ENCODE data around the gene ESYT3.

The ESYT3 gene

GRCh38 chr3:138461246-138461645 lies 26.8 kb downstream of the ESYT3 start:
- Histone ChIP-seq H3K4me3 (replicated peaks; ENCODE audit: insufficient read depth, low read length) (no peak overlapping the region), H3K27me3 (ENCODE audit: insufficient read depth, poor library complexity, severe bottlenecking) (peaks cover 6% of the 10 kb centered on the region), H3K27ac (replicated peaks) (no peak overlapping the region)
- DNase-seq (ENCODE audit: low read depth in 1 of 2, low spot score in 1 of 2), result no peak
- TF ChIP-seq, protein P1, sequence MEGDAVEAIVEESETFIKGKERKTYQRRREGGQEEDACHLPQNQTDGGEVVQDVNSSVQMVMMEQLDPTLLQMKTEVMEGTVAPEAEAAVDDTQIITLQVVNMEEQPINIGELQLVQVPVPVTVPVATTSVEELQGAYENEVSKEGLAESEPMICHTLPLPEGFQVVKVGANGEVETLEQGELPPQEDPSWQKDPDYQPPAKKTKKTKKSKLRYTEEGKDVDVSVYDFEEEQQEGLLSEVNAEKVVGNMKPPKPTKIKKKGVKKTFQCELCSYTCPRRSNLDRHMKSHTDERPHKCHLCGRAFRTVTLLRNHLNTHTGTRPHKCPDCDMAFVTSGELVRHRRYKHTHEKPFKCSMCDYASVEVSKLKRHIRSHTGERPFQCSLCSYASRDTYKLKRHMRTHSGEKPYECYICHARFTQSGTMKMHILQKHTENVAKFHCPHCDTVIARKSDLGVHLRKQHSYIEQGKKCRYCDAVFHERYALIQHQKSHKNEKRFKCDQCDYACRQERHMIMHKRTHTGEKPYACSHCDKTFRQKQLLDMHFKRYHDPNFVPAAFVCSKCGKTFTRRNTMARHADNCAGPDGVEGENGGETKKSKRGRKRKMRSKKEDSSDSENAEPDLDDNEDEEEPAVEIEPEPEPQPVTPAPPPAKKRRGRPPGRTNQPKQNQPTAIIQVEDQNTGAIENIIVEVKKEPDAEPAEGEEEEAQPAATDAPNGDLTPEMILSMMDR (IDR thresholded peaks at IDR 0.05; ENCODE audit: insufficient read depth, low read length), result no peak
- TF ChIP-seq POLR2AphosphoS5 (IDR thresholded peaks at IDR 0.05; ENCODE audit: low read depth) (no peak), SPI1 (IDR thresholded peaks at IDR 0.05; ENCODE audit: borderline replicate concordance, low read depth) (no peak), GABPA (IDR thresholded peaks at IDR 0.05; ENCODE audit: low read depth) (no peak)
- TF ChIP-seq, protein P2, sequence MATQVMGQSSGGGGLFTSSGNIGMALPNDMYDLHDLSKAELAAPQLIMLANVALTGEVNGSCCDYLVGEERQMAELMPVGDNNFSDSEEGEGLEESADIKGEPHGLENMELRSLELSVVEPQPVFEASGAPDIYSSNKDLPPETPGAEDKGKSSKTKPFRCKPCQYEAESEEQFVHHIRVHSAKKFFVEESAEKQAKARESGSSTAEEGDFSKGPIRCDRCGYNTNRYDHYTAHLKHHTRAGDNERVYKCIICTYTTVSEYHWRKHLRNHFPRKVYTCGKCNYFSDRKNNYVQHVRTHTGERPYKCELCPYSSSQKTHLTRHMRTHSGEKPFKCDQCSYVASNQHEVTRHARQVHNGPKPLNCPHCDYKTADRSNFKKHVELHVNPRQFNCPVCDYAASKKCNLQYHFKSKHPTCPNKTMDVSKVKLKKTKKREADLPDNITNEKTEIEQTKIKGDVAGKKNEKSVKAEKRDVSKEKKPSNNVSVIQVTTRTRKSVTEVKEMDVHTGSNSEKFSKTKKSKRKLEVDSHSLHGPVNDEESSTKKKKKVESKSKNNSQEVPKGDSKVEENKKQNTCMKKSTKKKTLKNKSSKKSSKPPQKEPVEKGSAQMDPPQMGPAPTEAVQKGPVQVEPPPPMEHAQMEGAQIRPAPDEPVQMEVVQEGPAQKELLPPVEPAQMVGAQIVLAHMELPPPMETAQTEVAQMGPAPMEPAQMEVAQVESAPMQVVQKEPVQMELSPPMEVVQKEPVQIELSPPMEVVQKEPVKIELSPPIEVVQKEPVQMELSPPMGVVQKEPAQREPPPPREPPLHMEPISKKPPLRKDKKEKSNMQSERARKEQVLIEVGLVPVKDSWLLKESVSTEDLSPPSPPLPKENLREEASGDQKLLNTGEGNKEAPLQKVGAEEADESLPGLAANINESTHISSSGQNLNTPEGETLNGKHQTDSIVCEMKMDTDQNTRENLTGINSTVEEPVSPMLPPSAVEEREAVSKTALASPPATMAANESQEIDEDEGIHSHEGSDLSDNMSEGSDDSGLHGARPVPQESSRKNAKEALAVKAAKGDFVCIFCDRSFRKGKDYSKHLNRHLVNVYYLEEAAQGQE (IDR thresholded peaks at IDR 0.05; ENCODE audit: insufficient replicate concordance, low read depth), result no peak

DNA sequence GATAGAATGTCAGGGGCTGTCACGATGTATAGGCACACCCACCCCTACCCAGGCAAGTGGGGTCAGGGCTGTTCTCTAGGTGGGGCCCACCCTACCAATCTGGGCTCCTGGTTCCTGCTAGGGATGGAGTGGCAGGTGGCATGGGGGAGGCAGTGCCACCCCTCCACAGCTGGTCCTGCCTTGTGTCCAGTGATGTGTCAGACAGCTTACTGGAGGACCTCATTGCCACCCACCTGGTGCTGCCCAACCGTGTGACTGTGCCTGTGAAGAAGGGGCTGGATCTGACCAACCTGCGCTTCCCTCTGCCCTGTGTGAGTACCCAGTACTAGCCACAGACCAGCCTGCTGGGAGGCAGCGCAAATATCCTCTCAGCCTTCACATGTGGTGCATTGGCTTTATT lies 27.5 kb downstream of the ESYT3 start:
- DNase-seq (ENCODE audit: low read depth in 1 of 2, low spot score in 1 of 2), result no peak
- peaks cover 6% of the 10 kb centered on the region for H3K27me3 ChIP-seq (ENCODE audit: insufficient read depth, poor library complexity, severe bottlenecking)
- TF ChIP-seq, protein P2 (IDR thresholded peaks at IDR 0.05; ENCODE audit: insufficient replicate concordance, low read depth), result no peak
- TF ChIP-seq GABPA (IDR thresholded peaks at IDR 0.05; ENCODE audit: low read depth), result no peak
- TF ChIP-seq SPI1 (IDR thresholded peaks at IDR 0.05; ENCODE audit: borderline replicate concordance, low read depth), result no peak
- TF ChIP-seq, protein P1 (IDR thresholded peaks at IDR 0.05; ENCODE audit: insufficient read depth, low read length), result no peak
- no peak for TF ChIP-seq POLR2AphosphoS5 (IDR thresholded peaks at IDR 0.05; ENCODE audit: low read depth)
- no peak overlapping the region for H3K27ac ChIP-seq (replicated peaks)
- no peak overlapping the region for H3K4me3 ChIP-seq (replicated peaks; ENCODE audit: insufficient read depth, low read length)

- Histone ChIP-seq H3K4me3 (replicated peaks; ENCODE audit: insufficient read depth, low read length) (no peak overlapping the region), H3K27ac (replicated peaks) (no peak overlapping the region), H3K27me3 (ENCODE audit: insufficient read depth, poor library complexity, severe bottlenecking) (peaks cover 6% of the 10 kb centered on the region)
- no peak for TF ChIP-seq POLR2AphosphoS5 (IDR thresholded peaks at IDR 0.05; ENCODE audit: low read depth)
- no peak for TF ChIP-seq GABPA (IDR thresholded peaks at IDR 0.05; ENCODE audit: low read depth)
- no peak for TF ChIP-seq SPI1 (IDR thresholded peaks at IDR 0.05; ENCODE audit: borderline replicate concordance, low read depth)
- TF ChIP-seq, protein P1 (IDR thresholded peaks at IDR 0.05; ENCODE audit: insufficient read depth, low read length), result no peak
- TF ChIP-seq, protein P2 (IDR thresholded peaks at IDR 0.05; ENCODE audit: insufficient replicate concordance, low read depth), result no peak
- no peak for DNase-seq (ENCODE audit: low read depth in 1 of 2, low spot score in 1 of 2)
Measured at GRCh38 chr3:138463724-138464490, 29.5 kb downstream of the ESYT3 start.

All from HL-60 (cell line).